HG03571 (cell line): ENCODE data around the gene DOK6.
"Not testable (repeated sequence)": the region's sequence is repeated elsewhere in the genome, so short reads cannot be mapped to it uniquely, and the experiment has no call there.

Experiments used
- ATAC-seq: cut with Tn5 transposase; IDR thresholded peaks from one replicate; pipeline ENCODE4 v1.9.1; 2021; ENCODE audit not compliant: unreplicated experiment

Gene DOK6

GRCh38 chr18:69789794-69790193 lies 389.1 kb downstream of the DOK6 start:
- ATAC-seq: no peak

GRCh38 chr18:69790649-69791048 lies 390.0 kb downstream of the DOK6 start:
- no peak for ATAC-seq

- ATAC-seq: no peak
These were observed 395.1 kb downstream of the DOK6 start for GRCh38 chr18:69795791-69796190.

- no peak for ATAC-seq
These were observed 404.3 kb downstream of the DOK6 start for GRCh38 chr18:69804776-69805501.

- ATAC-seq: no peak
These were observed 407.7 kb downstream of the DOK6 start for GRCh38 chr18:69808399-69808798.

GRCh38 chr18:69813559-69813958 lies 412.9 kb downstream of the DOK6 start:
- no peak for ATAC-seq

- ATAC-seq: no peak
These were observed 414.2 kb downstream of the DOK6 start for GRCh38 chr18:69814861-69815385.

GRCh38 chr18:69817335-69817940 lies 416.8 kb downstream of the DOK6 start:
- ATAC-seq: no peak

GRCh38 chr18:69819460-69819859 lies 418.8 kb downstream of the DOK6 start:
- ATAC-seq: no peak

- no peak for ATAC-seq
These were observed 419.9 kb downstream of the DOK6 start for GRCh38 chr18:69820538-69820937.

- ATAC-seq: no peak
These were observed 429.5 kb downstream of the DOK6 start for GRCh38 chr18:69830189-69830588.

GRCh38 chr18:69834980-69835379 lies 434.3 kb downstream of the DOK6 start:
- ATAC-seq: not testable (repeated sequence)

GRCh38 chr18:69838003-69838402 lies 437.3 kb downstream of the DOK6 start:
- no peak for ATAC-seq

- ATAC-seq: no peak
These were observed 438.1 kb downstream of the DOK6 start for GRCh38 chr18:69838620-69839411.

- ATAC-seq: no peak
These were observed 438.8 kb downstream of the DOK6 start for GRCh38 chr18:69839497-69839896.

GRCh38 chr18:69840001-69840400 lies 439.3 kb downstream of the DOK6 start:
- ATAC-seq: no peak

GRCh38 chr18:69840445-69840844 lies 439.8 kb downstream of the DOK6 start:
- ATAC-seq: no peak

GRCh38 chr18:69841117-69841516 lies 440.4 kb downstream of the DOK6 start:
- ATAC-seq: no peak

- no peak for ATAC-seq
These were observed 442.3 kb downstream of the DOK6 start for GRCh38 chr18:69843015-69843414.

GRCh38 chr18:69844656-69845055 lies 444.0 kb downstream of the DOK6 start:
- ATAC-seq: no peak

- ATAC-seq: no peak
These were observed 445.2 kb downstream of the DOK6 start for GRCh38 chr18:69845593-69846506.
